Esophagus squamous epithelium (tissue), 5 donors: ENCODE measurements around the gene CDK5RAP2. TPM values are rescaled to one million over a fixed set of nuclear protein-coding genes. Genes with fewer than 3 reads are reported as not detected.

ENCODE experiments used
- DNase-seq: peaks from one replicate; lab custom pipeline; 2025; lab: John Stamatoyannopoulos, UW
- H3K27ac ChIP-seq, 4 donors: fragments of 200-600 bp; sonication (generic); one replicate each; pipeline ENCODE4 v1.5.1; 2016 to 2019; ENCODE audit warnings: mild to moderate bottlenecking in 1 of 4
- H3K27me3 ChIP-seq, 4 donors: fragments of 200-600 bp; sonication (generic); 1 replicate in 3 of 4; 2 replicates in 1 of 4; pipeline versions ENCODE4 v1.5.1 to v1.6.0; 2017 to 2021; ENCODE audit warnings: antibody characterized with exemption in 1 of 4
- H3K36me3 ChIP-seq, 3 donors: fragments of 200-600 bp; sonication (generic); one replicate each; pipeline ENCODE4 v1.5.1; 2016 to 2019
- H3K4me1 ChIP-seq, 3 donors: fragments of 200-600 bp; sonication (generic); one replicate each; pipeline ENCODE4 v1.5.1; 2017 to 2019
- H3K4me3 ChIP-seq, 4 donors: fragments of 200-600 bp; sonication (generic); 1 replicate in 3 of 4; 2 replicates in 1 of 4; pipeline ENCODE4 v1.5.1; 2016 to 2019; ENCODE audit warnings: mild to moderate bottlenecking in 2 of 4, moderate library complexity in 1 of 4
- H3K9me3 ChIP-seq, 3 donors: fragments of 200-600 bp; sonication (generic); one replicate each; pipeline ENCODE4 v1.5.1; 2016 to 2019
- POLR2A ChIP-seq, 4 donors: fragments of 450-650 bp; IDR thresholded peaks; one replicate each; pipeline ENCODE4 v1.6.1; 2017; ENCODE audit warnings: antibody characterized with exemption in 4 of 4, mild to moderate bottlenecking in 4 of 4, moderate library complexity in 3 of 4
- WGBS, 2 donors: methylation state at CpG; one replicate each; pipeline ENCODE4 v1.1.5; 2018; 5-methylcytosine and 5-hydroxymethylcytosine counted together
- intact Hi-C: fragments of 100-400 bp; cut with DNase I; formaldehyde crosslinking; loops from one replicate; pipeline ENCODE4 v1.15.0; 2022
- total RNA-seq, 4 donors: library from RNA; depleted of rRNA; stranded (reverse); fragments of >200 nt; gene quantifications; one replicate each; pipeline ENCODE4 v1.1.0, GENCODE V29; 2016
- TF ChIP-seq, protein P1 (sequence below), 6 experiments: fragments of 450-650 bp in 4 of 6; fragments of 200-600 bp in 2 of 6; sonication (generic) in 2 of 6; IDR thresholded peaks; one replicate each; pipeline ENCODE4 v1.5.1; 2016 to 2019; ENCODE audit warnings: antibody characterized with exemption in 6 of 6, mild to moderate bottlenecking in 4 of 6, moderate library complexity in 4 of 6
- donor health status: DM: yes; HTN: yes; CAD: no.

The CDK5RAP2 gene
- total RNA-seq, 4 donors from 2014 or later: 23.2 to 41.2 (median 33.8) TPM

- no peak overlapping the region for H3K27ac ChIP-seq
- intact Hi-C loops: no loop called here
- no peaks in the 10 kb centered on the region for H3K27me3 ChIP-seq
- H3K4me3 ChIP-seq: no peak overlapping the region
- no peaks in the 10 kb centered on the region for H3K9me3 ChIP-seq
- TF ChIP-seq POLR2A (IDR thresholded peaks at IDR 0.05): no peak
- TF ChIP-seq, protein P1, sequence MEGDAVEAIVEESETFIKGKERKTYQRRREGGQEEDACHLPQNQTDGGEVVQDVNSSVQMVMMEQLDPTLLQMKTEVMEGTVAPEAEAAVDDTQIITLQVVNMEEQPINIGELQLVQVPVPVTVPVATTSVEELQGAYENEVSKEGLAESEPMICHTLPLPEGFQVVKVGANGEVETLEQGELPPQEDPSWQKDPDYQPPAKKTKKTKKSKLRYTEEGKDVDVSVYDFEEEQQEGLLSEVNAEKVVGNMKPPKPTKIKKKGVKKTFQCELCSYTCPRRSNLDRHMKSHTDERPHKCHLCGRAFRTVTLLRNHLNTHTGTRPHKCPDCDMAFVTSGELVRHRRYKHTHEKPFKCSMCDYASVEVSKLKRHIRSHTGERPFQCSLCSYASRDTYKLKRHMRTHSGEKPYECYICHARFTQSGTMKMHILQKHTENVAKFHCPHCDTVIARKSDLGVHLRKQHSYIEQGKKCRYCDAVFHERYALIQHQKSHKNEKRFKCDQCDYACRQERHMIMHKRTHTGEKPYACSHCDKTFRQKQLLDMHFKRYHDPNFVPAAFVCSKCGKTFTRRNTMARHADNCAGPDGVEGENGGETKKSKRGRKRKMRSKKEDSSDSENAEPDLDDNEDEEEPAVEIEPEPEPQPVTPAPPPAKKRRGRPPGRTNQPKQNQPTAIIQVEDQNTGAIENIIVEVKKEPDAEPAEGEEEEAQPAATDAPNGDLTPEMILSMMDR (IDR thresholded peaks at IDR 0.05): no peak
- peaks cover 0 to 2% (median 0%) of the 10 kb centered on the region in 3 donors for H3K4me1 ChIP-seq
- no peak for DNase-seq
- WGBS, 2 donors: 89 to 97% methylated on average over 5 of the region's 5 CpGs
- H3K36me3 ChIP-seq: peaks cover 6 to 88% (median 7%) of the 10 kb centered on the region in 3 donors
These were observed 168.0 kb downstream of the CDK5RAP2 start for GRCh38 chr9:120411862-120412424.

DNA sequence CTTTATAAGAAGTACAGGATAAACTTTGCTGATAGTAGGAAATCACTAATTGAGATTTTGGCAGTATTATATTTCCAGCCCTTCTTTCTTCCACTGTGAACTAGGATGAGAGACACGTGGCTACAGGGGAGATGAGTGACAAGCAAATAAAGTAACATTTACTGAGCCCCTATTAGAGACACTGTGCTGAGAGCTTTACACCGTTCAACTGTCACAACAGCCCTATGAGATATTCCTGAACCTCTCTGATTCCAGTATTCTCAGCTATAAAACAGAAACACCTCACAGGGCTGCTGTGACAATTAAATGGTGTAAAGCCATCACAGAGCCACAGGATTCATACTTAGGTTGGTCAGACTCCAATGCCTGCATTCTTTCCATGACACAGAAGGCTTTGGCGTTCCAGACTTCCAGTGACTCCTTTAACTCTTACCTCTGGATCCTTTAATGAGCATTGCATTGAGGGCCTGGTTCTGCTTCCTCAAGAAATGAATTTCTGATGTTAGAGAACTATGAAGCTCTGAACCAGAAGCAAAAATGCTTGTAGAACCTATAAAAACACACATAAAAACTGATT, 169.0 kb downstream of the CDK5RAP2 start:
- intact Hi-C loops: no loop called here
- Histone ChIP-seq H3K4me3 (no peak overlapping the region), H3K9me3 (no peaks in the 10 kb centered on the region), H3K27me3 (no peaks in the 10 kb centered on the region), H3K27ac (no peak overlapping the region), H3K4me1 (no peaks in the 10 kb centered on the region), H3K36me3 (peaks cover 6 to 93% (median 7%) of the 10 kb centered on the region in 3 donors)
- no peak for TF ChIP-seq POLR2A (IDR thresholded peaks at IDR 0.05)
- TF ChIP-seq, protein P1 (IDR thresholded peaks at IDR 0.05): no peak
- DNase-seq: no peak
- 82 to 91% methylated on average over 3 of the region's 3 CpGs for WGBS, 2 donors

DNA sequence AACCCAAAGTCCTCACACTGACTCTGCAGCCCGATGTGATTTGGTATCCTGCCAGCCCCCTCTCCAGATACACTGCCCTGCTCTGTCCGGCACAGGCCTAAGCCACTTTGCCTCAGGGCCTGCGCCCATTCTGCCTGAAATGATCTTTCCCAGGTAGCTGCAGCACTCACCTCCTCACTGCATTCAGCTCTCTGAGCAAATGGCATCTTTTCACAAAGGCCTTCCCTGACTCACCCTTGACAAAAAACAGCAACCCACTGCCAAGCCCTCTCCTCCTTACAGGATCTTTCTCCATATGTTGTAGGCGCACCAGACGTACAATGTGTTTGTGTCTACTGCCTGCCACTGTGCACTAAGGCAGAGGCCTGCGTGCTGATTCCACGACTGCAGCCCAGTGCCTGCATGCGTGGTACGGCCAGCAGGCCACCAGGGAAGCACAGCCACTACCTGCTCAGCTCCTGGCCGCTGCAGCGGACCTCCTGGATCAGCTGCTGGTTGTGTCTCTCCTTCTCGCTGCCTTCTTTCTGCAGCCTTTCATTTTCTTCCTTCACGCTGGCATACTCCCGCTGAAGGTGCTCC, 171.2 kb downstream of the CDK5RAP2 start:
- no peaks in the 10 kb centered on the region for H3K27me3 ChIP-seq
- TF ChIP-seq POLR2A (IDR thresholded peaks at IDR 0.05): no peak
- TF ChIP-seq, protein P1 (IDR thresholded peaks at IDR 0.05): no peak
- H3K36me3 ChIP-seq: peaks cover 6 to 98% (median 7%) of the 10 kb centered on the region in 3 donors
- WGBS, 2 donors: 96 to 97% methylated on average over 14 of the region's 14 CpGs
- H3K4me1 ChIP-seq: no peaks in the 10 kb centered on the region
- H3K27ac ChIP-seq: no peak overlapping the region
- H3K9me3 ChIP-seq: no peaks in the 10 kb centered on the region
- H3K4me3 ChIP-seq: no peak overlapping the region
- intact Hi-C loops: no loop called here
- no peak for DNase-seq

DNA sequence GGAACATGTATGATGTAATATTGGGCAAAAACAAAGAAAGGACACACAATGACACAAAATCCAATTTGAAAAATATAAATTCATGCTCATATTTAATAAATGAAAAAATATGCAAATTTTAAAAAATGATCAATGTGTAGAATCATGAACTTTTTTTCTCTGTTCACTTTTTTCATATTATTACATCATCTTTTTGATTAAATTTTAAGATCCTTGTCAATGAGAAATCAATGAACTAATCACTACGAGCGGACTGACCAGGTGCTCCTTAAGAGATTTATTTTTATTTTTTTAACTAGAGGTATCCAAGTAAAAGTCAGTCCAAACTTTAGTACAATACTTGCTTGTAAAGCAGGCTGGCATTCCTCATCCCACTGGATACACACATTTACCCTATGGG, 174.1 kb downstream of the CDK5RAP2 start:
- TF ChIP-seq POLR2A (IDR thresholded peaks at IDR 0.05): no peak
- TF ChIP-seq, protein P1 (IDR thresholded peaks at IDR 0.05): no peak
- H3K36me3 ChIP-seq: peaks cover 11 to 100% (median 15%) of the 10 kb centered on the region in 3 donors
- H3K27ac ChIP-seq: no peak overlapping the region
- no peak overlapping the region for H3K4me3 ChIP-seq
- H3K27me3 ChIP-seq: no peaks in the 10 kb centered on the region
- no peak for DNase-seq
- intact Hi-C loops: no loop called here
- WGBS, 2 donors: 96% methylated on average over 2 of the region's 2 CpGs
- H3K4me1 ChIP-seq: peaks cover 0 to 9% (median 3%) of the 10 kb centered on the region in 3 donors
- H3K9me3 ChIP-seq: no peaks in the 10 kb centered on the region

DNA sequence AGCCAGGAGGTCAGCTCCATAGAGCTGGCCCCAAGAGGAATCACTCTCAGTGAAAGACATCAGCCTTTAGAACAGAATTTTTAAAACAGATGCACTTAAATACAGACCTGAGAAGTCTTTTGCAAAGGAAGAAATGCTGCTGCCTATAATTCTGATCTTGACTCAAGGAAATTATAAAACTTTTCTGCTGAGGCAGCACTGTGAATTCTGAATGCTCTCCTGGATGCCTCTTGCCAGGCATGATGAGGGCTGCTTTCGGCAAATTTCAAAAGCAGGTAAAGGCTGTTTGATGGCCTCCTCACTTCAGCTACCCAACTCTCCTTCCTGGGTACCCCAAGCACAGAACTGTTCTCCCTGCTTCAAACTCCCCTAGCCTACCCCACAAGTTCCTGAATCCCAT, 174.8 kb downstream of the CDK5RAP2 start:
- Histone ChIP-seq H3K4me3 (no peak overlapping the region), H3K4me1 (peaks cover 0 to 9% (median 3%) of the 10 kb centered on the region in 3 donors), H3K9me3 (no peaks in the 10 kb centered on the region), H3K27me3 (no peaks in the 10 kb centered on the region), H3K27ac (no peak overlapping the region), H3K36me3 (peaks cover 18 to 100% (median 18%) of the 10 kb centered on the region in 3 donors)
- no peak for TF ChIP-seq POLR2A (IDR thresholded peaks at IDR 0.05)
- TF ChIP-seq, protein P1 (IDR thresholded peaks at IDR 0.05): no peak
- WGBS, 2 donors: 93 to 100% methylated on average over 1 of the region's 1 CpG
- intact Hi-C loops: no loop called here
- no peak for DNase-seq
